H1 (cell line): Measurements from ENCODE around the gene ZFP91. TPM values are rescaled to one million over a fixed set of nuclear protein-coding genes. Genes with fewer than 3 reads are reported as not detected.

ENCODE experiments used
- CTCF ChIA-PET: fragments of 300-600 bp; sonication (Branson Sonifier 250); formaldehyde crosslinking; loops from one replicate; lab custom pipeline; 2021; ENCODE audit not compliant: partially characterized antibody; lab: Charles Lee
- POLR2A ChIA-PET: fragments of 300-600 bp; sonication (Branson Sonifier 250); formaldehyde crosslinking; loops from one replicate; lab custom pipeline; 2021; ENCODE audit warnings: inconsistent platforms; ENCODE audit not compliant: partially characterized antibody; lab: Charles Lee
- DNase-seq, 2 experiments: peaks; one replicate each; pipeline versions ENCODE4 v3.0.0 to v3.0.0-alpha.2; 2010 to 2022; ENCODE audit warnings: low spot score in 2 of 2, low read depth in 1 of 2, mixed read lengths in 1 of 2
- FAIRE-seq: peaks from 2 replicates; lab custom pipeline; 2011; peaks lifted over from hg19 to GRCh38; lab: Jason Lieb, UNC
- H2AFZ ChIP-seq: 2 replicates; pipeline ENCODE4 v1.8.1; 2012; ENCODE audit warnings: low read length, inconsistent platforms
- H2AK5ac ChIP-seq: 2 replicates; pipeline ENCODE4 v1.6.1; 2013; ENCODE audit warnings: low read depth, low read length
- H2BK120ac ChIP-seq: replicated peaks from 2 replicates; pipeline ENCODE3; 2013; ENCODE audit warnings: low read depth, low read length, inconsistent platforms
- H2BK12ac ChIP-seq: 2 replicates; pipeline ENCODE4 v1.6.1; 2013; ENCODE audit warnings: low read depth, low read length
- H2BK15ac ChIP-seq: 2 replicates; pipeline ENCODE4 v1.6.1; 2013; ENCODE audit warnings: low read length
- H2BK20ac ChIP-seq: 2 replicates; pipeline ENCODE4 v1.6.1; 2013; ENCODE audit warnings: low read length
- H2BK5ac ChIP-seq: 2 replicates; pipeline ENCODE4 v1.6.1; 2013; ENCODE audit warnings: low read depth, low read length
- H3K14ac ChIP-seq: 2 replicates; pipeline ENCODE4 v1.6.1; 2013; ENCODE audit warnings: inconsistent platforms; ENCODE audit not compliant: insufficient read length
- H3K18ac ChIP-seq: 2 replicates; pipeline ENCODE4 v1.6.1; 2013; ENCODE audit warnings: low read length; ENCODE audit errors: extremely low read depth
- H3K23ac ChIP-seq: 2 replicates; pipeline ENCODE4 v1.6.1; 2013; ENCODE audit warnings: inconsistent platforms; ENCODE audit not compliant: insufficient read length
- H3K23me2 ChIP-seq: 2 replicates; pipeline ENCODE4 v1.6.1; 2013; ENCODE audit warnings: low read depth, low read length
- H3K27ac ChIP-seq: 2 replicates; pipeline ENCODE4 v1.6.1; 2011; ENCODE audit warnings: low read depth, low read length, inconsistent platforms
- H3K27me3 ChIP-seq, 4 experiments: replicated peaks in 1 of 4; 1 replicate in 1 of 4; 2 replicates in 3 of 4; pipeline versions ENCODE4 v1.6.1 to v1.8.1; 2011 to 2013; ENCODE audit warnings: low read length in 3 of 4, mild to moderate bottlenecking in 3 of 4, inconsistent platforms in 2 of 4, mixed read lengths in 2 of 4, moderate library complexity in 1 of 4; ENCODE audit not compliant: control insufficient read depth in 3 of 4, insufficient read depth in 3 of 4; ENCODE audit errors: extremely low read depth in 1 of 4
- H3K36me3 ChIP-seq, 4 experiments: 2 replicates each; pipeline versions ENCODE4 v1.6.1 to v1.8.1; 2011 to 2013; ENCODE audit warnings: mild to moderate bottlenecking in 4 of 4, low read length in 3 of 4, moderate library complexity in 2 of 4, control low read depth in 1 of 4, inconsistent platforms in 1 of 4; ENCODE audit not compliant: insufficient read depth in 4 of 4, control insufficient read depth in 2 of 4
- H3K4ac ChIP-seq: replicated peaks from 2 replicates; pipeline ENCODE3; 2013; ENCODE audit warnings: low read length, low read depth, mixed read lengths, inconsistent platforms; ENCODE audit not compliant: insufficient read length
- H3K4me1 ChIP-seq, 4 experiments: replicated peaks in 1 of 4; 1 replicate in 1 of 4; 2 replicates in 3 of 4; pipeline versions ENCODE4 v1.6.1 to v1.8.1; 2011 to 2013; ENCODE audit warnings: low read length in 3 of 4, inconsistent platforms in 2 of 4, mixed read lengths in 1 of 4; ENCODE audit not compliant: insufficient read depth in 4 of 4, control insufficient read depth in 3 of 4
- H3K4me2 ChIP-seq, 2 experiments: 2 replicates each; pipeline versions ENCODE4 v1.6.1 to v1.8.1; 2011 to 2013; ENCODE audit warnings: low read depth in 2 of 2, low read length in 2 of 2, control low read depth in 1 of 2, inconsistent platforms in 1 of 2, mild to moderate bottlenecking in 1 of 2; ENCODE audit not compliant: insufficient read depth in 1 of 2
- H3K4me3 ChIP-seq, 4 experiments: fragments of 200-600, 300-600 bp in 1 of 4; sonication (generic), shearing (Covaris generic), sonication (Bioruptor Twin) in 1 of 4; 2 replicates each; pipeline versions ENCODE4 v1.5.1 to v1.8.1; 2011 to 2016; ENCODE audit warnings: low read length in 4 of 4, low read depth in 3 of 4, control low read depth in 2 of 4, inconsistent platforms in 2 of 4, mild to moderate bottlenecking in 2 of 4, mixed read lengths in 1 of 4, moderate library complexity in 1 of 4; ENCODE audit not compliant: insufficient read depth in 2 of 4; ENCODE audit errors: extremely low read depth in 1 of 4
- H3K56ac ChIP-seq: replicated peaks from 2 replicates; pipeline ENCODE3; 2013; ENCODE audit warnings: low read depth, mild to moderate bottlenecking, mixed read lengths, low read length, inconsistent platforms; ENCODE audit not compliant: insufficient read length
- H3K79me1 ChIP-seq: 2 replicates; pipeline ENCODE4 v1.6.1; 2013; ENCODE audit warnings: low read depth, low read length, control low read depth
- H3K79me2 ChIP-seq, 2 experiments: 2 replicates each; pipeline versions ENCODE4 v1.6.1 to v1.8.1; 2012 to 2013; ENCODE audit warnings: low read length in 2 of 2, mild to moderate bottlenecking in 2 of 2, inconsistent platforms in 1 of 2; ENCODE audit not compliant: insufficient read depth in 2 of 2, control insufficient read depth in 1 of 2
- H3K9ac ChIP-seq, 4 experiments: replicated peaks in 1 of 4; 1 replicate in 1 of 4; 2 replicates in 3 of 4; pipeline versions ENCODE4 v1.6.1 to v1.8.1; 2011 to 2013; ENCODE audit warnings: low read depth in 3 of 4, low read length in 3 of 4, control low read depth in 2 of 4, mild to moderate bottlenecking in 2 of 4, moderate library complexity in 2 of 4, inconsistent platforms in 1 of 4; ENCODE audit errors: extremely low read depth in 1 of 4
- H3K9me3 ChIP-seq, 2 experiments: 2 replicates each; pipeline versions ENCODE4 v1.6.1 to v1.8.1; 2012 to 2013; ENCODE audit warnings: mild to moderate bottlenecking in 2 of 2, moderate library complexity in 2 of 2, control low read depth in 1 of 2, inconsistent platforms in 1 of 2, low read depth in 1 of 2, low read length in 1 of 2, mixed read lengths in 1 of 2; ENCODE audit not compliant: insufficient read depth in 2 of 2
- H4K20me1 ChIP-seq, 2 experiments: replicated peaks in 1 of 2; 2 replicates each; pipeline versions ENCODE3 to v1.8.1; 2011 to 2013; ENCODE audit warnings: inconsistent platforms in 2 of 2, low read length in 2 of 2, mild to moderate bottlenecking in 1 of 2; ENCODE audit not compliant: insufficient read depth in 2 of 2, control insufficient read depth in 1 of 2
- H4K5ac ChIP-seq: 2 replicates; pipeline ENCODE4 v1.6.1; 2013; ENCODE audit warnings: low read length, low read depth, mixed read lengths, inconsistent platforms; ENCODE audit not compliant: insufficient read length
- H4K8ac ChIP-seq: 2 replicates; pipeline ENCODE4 v1.8.0; 2013; ENCODE audit warnings: mild to moderate bottlenecking, moderate library complexity, low read length, inconsistent platforms; ENCODE audit not compliant: insufficient read depth; ENCODE audit errors: extremely low read depth
- H4K91ac ChIP-seq: replicated peaks from 2 replicates; pipeline ENCODE3; 2013; ENCODE audit warnings: low read length, mixed read lengths, inconsistent platforms; ENCODE audit not compliant: insufficient read length
- ATF2 ChIP-seq: IDR thresholded peaks from 2 replicates; pipeline ENCODE4 v1.6.1; 2012; ENCODE audit warnings: low read length, inconsistent platforms
- CHD2 ChIP-seq: IDR thresholded peaks from 2 replicates; pipeline ENCODE4 v1.6.1; 2012; ENCODE audit warnings: low read length, improper control_type of control experiment
- KDM4A ChIP-seq: IDR thresholded peaks from one replicate; pipeline ENCODE4 v1.7.1; 2012; ENCODE audit warnings: low read depth, mild to moderate bottlenecking, moderate library complexity, low read length, inconsistent platforms; ENCODE audit not compliant: severe bottlenecking
- KDM5A ChIP-seq: fragments of 200-600 bp; IDR thresholded peaks from 2 replicates; pipeline ENCODE4 v1.7.1; 2012; ENCODE audit warnings: mild to moderate bottlenecking, low read length, inconsistent platforms, mixed read lengths
- POU5F1 ChIP-seq: IDR thresholded peaks from 2 replicates; pipeline ENCODE4 v1.6.1; 2011; ENCODE audit warnings: low read depth, mild to moderate bottlenecking, low read length, moderate library complexity
- RAD21 ChIP-seq, 2 experiments: IDR thresholded peaks in 1 of 2; conservative IDR thresholded peaks in 1 of 2; 2 replicates each; pipeline ENCODE4 v1.6.1; 2011; ENCODE audit warnings: low read depth in 2 of 2, low read length in 2 of 2, improper control_type of control experiment in 1 of 2, inconsistent platforms in 1 of 2, mild to moderate bottlenecking in 1 of 2, moderate library complexity in 1 of 2
- RXRA ChIP-seq: IDR thresholded peaks from 2 replicates; pipeline ENCODE4 v1.6.1; 2011; ENCODE audit warnings: low read depth, mild to moderate bottlenecking, low read length, moderate library complexity; ENCODE audit not compliant: insufficient read depth
- SIRT6 ChIP-seq: IDR thresholded peaks from one replicate; pipeline ENCODE4 v1.7.1; 2012; ENCODE audit warnings: low read length, inconsistent platforms
- ZNF274 ChIP-seq: IDR thresholded peaks from 2 replicates; pipeline ENCODE4 v1.7.0; 2012; ENCODE audit warnings: low read length, borderline replicate concordance; ENCODE audit errors: extremely low read depth
- WGBS, 2 experiments: shearing (Covaris generic) in 1 of 2; methylation state at CpG; one replicate each; pipeline versions ENCODE4 v1.1.6 to v1.1.7; 2013 to 2015; ENCODE audit warnings: low lambda C conversion rate in 2 of 2, mixed read lengths in 2 of 2, inconsistent platforms in 1 of 2, low coverage in 1 of 2, missing lambda C conversion rate in 1 of 2; ENCODE audit not compliant: insufficient replicate concordance in 2 of 2, insufficient coverage in 1 of 2, insufficient read length in 1 of 2; ENCODE audit errors: extremely low coverage in 1 of 2, missing lambda C conversion rate in 1 of 2; 5-methylcytosine and 5-hydroxymethylcytosine counted together
- polyA plus RNA-seq, 7 experiments: library from polyadenylated mRNA; depleted of rRNA in 3 of 7; stranded (reverse) in 5 of 7; unstranded in 2 of 7; fragments of >200 nt in 5 of 7; fragments of 200-250 nt in 2 of 7; gene quantifications; 1 replicate in 5 of 7; 2 replicates in 1 of 7; 4 replicates in 1 of 7; pipeline versions ENCODE4 v1.2.1 to v1.2.3, GENCODE V29; 2011 to 2013; ENCODE audit warnings: missing spikeins in 2 of 7, mixed read lengths in 2 of 7
- total RNA-seq: library from RNA; stranded (reverse); fragmentation: NEBNext Ultra II Directional; extraction: Animal tissue kit (Norgen Biotek cat#: 25700); gene quantifications from 2 replicates; pipeline ENCODE4 v1.2.1, GENCODE V29; 2021

Gene ZFP91
- total and polyA plus RNA-seq, 2 of the 8 experiments (the other 6 are each of a cell fraction or from before 2014, with no cell fraction given), result 10.7 to 29.0 TPM

DNA sequence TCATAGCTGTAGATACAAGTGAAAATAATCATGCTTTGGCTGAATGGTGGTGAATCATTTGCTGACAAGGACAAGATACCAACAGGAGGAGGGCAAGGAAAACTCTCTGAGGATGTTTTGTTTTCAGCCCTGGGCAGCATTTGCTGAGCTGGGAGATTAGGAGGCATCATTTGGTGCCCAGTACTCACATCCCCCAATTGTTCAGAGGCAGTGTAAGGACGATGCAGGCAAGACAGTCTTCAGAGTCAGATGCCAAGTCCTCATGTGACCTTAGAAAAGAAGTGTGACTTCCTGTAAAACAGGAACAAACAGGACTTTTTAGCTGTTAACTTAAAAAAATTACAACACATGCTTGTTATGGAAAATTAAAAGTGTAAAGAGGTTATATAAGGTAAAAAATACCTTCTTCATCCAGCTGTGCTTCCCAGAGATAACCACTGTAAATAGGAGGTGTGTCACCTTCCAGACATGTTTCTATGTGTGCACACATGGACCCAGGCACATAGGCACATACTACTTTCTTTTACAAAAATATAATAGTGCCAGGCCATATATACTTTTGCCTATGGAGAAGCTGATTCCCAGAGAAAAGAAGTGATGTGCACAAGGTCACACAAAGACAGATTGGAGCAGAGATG is 61.6 kb downstream of the ZFP91 start:
- H2BK5ac ChIP-seq, result no peak overlapping the region
- no peak overlapping the region for H2BK20ac ChIP-seq
- H3K9ac ChIP-seq, result no peak overlapping the region
- CTCF ChIA-PET, result interaction anchor here (2.9 to 4.8 kb wide), 2 partner anchors 12 to 13 kb away, joined by 15 to 37 read pairs; no protein-coding TSS in a partner anchor
- H4K20me1 ChIP-seq, result no peaks in the 10 kb centered on the region
- no peak overlapping the region for H3K4ac ChIP-seq
- no peak overlapping the region for H2BK120ac ChIP-seq
- no peak overlapping the region for H3K4me3 ChIP-seq
- DNase-seq (no peak), FAIRE-seq (no peak)
- TF ChIP-seq CHD2, result no peak
- TF ChIP-seq KDM5A, result no peak
- TF ChIP-seq ATF2, result no peak
- TF ChIP-seq KDM4A, result no peak
- no peak for TF ChIP-seq RXRA
- TF ChIP-seq RAD21 (IDR thresholded peaks at IDR 0.05 in 1 of 2, conservative IDR thresholded peaks at IDR 0.05 in 1 of 2; ENCODE audit: low read depth in 2 of 2, low read length in 2 of 2), result no peak
- no peak for TF ChIP-seq SIRT6
- no peak for TF ChIP-seq ZNF274
- no peak for TF ChIP-seq POU5F1
- H3K79me1 ChIP-seq, result no peaks in the 10 kb centered on the region
- no peaks in the 10 kb centered on the region for H3K79me2 ChIP-seq
- no peak overlapping the region for H3K18ac ChIP-seq
- no peak overlapping the region for H3K14ac ChIP-seq
- no peak overlapping the region for H4K8ac ChIP-seq
- H3K4me2 ChIP-seq, result no peak overlapping the region
- no peak overlapping the region for H4K91ac ChIP-seq
- no peak overlapping the region for H2BK12ac ChIP-seq
- POLR2A ChIA-PET, result interaction anchor here (2.3 kb wide), 1 partner anchor 11 kb away, joined by 7 read pairs; no protein-coding TSS in a partner anchor
- H3K4me1 ChIP-seq, result no peaks in the 10 kb centered on the region
- H2AK5ac ChIP-seq, result no peak overlapping the region
- no peaks in the 10 kb centered on the region for H3K36me3 ChIP-seq
- no peak overlapping the region for H2BK15ac ChIP-seq
- H3K27ac ChIP-seq, result no peak overlapping the region
- 80% methylated on average over 1 of the region's 1 CpG; no CpG with 5 or more reads in 1 of the 2 experiments for WGBS, 2 experiments
- H3K27me3 ChIP-seq, result no peaks in the 10 kb centered on the region; a peak in 1 of 7 replicates
- peaks cover 7 to 11% of the 10 kb centered on the region in 2 experiments for H3K9me3 ChIP-seq
- no peak overlapping the region for H2AFZ ChIP-seq
- H3K23ac ChIP-seq, result no peak overlapping the region
- no peak overlapping the region for H3K56ac ChIP-seq
- H3K23me2 ChIP-seq, result no peaks in the 10 kb centered on the region
- no peak overlapping the region for H4K5ac ChIP-seq
